ENCODE results near the gene CRX. TPM values are rescaled to one million over a fixed set of nuclear protein-coding genes. Genes with fewer than 3 reads are reported as not detected.
"Not testable (repeated sequence)": the region's sequence is repeated elsewhere in the genome, so short reads cannot be mapped to it uniquely, and the experiment has no call there.

The CRX gene
- total RNA-seq, 2 donors from 2014 or later = not detected

DNA sequence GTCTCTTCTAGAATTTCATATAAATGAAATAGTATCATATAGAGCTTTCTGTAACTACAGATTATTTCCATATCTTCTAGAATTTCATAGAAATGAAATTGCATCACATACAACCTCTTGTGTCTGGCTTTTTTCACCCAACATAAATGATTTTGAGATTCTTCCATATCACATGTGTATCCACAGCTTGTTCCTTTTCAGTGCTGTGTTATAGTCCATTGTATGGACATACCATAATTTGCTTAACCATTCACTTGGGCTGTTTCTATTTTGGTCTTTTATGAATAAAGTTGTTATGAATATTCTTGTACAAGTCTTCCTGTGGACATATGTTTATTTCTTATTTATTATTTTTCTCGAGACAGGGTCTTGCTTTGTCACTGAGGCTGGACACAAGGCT is 29.1 kb upstream of the CRX start:
- no peak overlapping the region for H3K4me3 Mint-ChIP-seq

DNA sequence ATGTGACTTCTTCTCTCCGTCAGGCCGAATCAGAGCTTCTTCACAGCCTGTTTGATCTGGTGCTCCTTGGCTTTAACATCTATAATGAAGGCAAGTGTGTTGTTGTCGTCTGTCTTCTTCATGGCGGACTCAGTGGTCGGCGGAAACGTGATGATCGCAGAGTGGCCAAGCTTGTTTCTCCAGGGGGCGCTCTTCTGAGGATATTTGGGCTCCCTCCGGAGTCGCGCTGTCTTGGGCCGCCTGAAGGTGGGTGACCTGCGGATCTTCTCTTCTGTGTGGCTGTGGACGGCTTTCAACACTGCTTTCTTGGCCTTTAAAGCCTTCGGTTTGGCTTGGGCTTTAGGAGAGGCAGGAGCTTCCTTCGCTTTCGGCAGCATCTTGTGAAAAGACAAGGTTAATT is 27.2 kb upstream of the CRX start:
- Mint-ChIP-seq H3K4me3 (no peak overlapping the region), H3K4me1 (peaks cover 2% of the 10 kb centered on the region), H3K27ac (no peak overlapping the region), H3K36me3 (ENCODE audit: low read depth) (peaks cover 4% of the 10 kb centered on the region), H3K27me3 (peaks cover 16% of the 10 kb centered on the region)
- DNase-seq = no peak
- no peak for ATAC-seq
- peaks cover 2% of the 10 kb centered on the region for H3K9me3 ChIP-seq (ENCODE audit: control insufficient read depth, low read length, poor library complexity, severe bottlenecking)

More for the DNA sequence above, 29.1 kb upstream of the CRX start:
- Mint-ChIP-seq H3K36me3 (ENCODE audit: low read depth) (no peaks in the 10 kb centered on the region), H3K27ac (no peak overlapping the region), H3K4me1 (peaks cover 2% of the 10 kb centered on the region), H3K27me3 (no peaks in the 10 kb centered on the region)
- H3K9me3 ChIP-seq (ENCODE audit: control insufficient read depth, low read length, poor library complexity, severe bottlenecking) = peaks cover 2% of the 10 kb centered on the region
- ATAC-seq (no peak), DNase-seq (no peak)

DNA sequence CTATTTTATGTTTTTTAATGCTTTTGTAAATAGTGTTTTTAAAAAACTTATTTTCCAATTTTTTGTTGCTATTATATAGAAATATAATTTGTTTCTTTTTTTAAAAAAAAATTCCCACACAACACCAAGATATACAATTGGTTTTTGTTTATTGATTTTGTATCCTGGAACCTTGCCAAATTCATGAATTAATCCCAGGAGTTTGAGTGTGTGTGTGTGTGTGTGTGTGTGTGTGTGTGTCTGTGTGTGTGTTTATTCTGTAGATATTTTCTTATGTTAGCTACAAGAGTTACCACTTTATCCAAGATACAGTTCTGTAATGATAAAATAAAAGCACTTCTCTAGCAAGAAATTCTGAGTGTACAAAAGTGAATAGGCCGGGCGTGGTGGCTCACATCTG is 25.0 kb upstream of the CRX start:
- H3K27ac Mint-ChIP-seq = no peak overlapping the region
- H3K27me3 Mint-ChIP-seq = peaks cover 16% of the 10 kb centered on the region
- DNase-seq (no peak), ATAC-seq (no peak)
- no peak overlapping the region for H3K4me3 Mint-ChIP-seq
- peaks cover 4% of the 10 kb centered on the region for H3K36me3 Mint-ChIP-seq (ENCODE audit: low read depth)
- no peaks in the 10 kb centered on the region for H3K4me1 Mint-ChIP-seq
- peaks cover 2% of the 10 kb centered on the region for H3K9me3 ChIP-seq (ENCODE audit: control insufficient read depth, low read length, poor library complexity, severe bottlenecking)

DNA sequence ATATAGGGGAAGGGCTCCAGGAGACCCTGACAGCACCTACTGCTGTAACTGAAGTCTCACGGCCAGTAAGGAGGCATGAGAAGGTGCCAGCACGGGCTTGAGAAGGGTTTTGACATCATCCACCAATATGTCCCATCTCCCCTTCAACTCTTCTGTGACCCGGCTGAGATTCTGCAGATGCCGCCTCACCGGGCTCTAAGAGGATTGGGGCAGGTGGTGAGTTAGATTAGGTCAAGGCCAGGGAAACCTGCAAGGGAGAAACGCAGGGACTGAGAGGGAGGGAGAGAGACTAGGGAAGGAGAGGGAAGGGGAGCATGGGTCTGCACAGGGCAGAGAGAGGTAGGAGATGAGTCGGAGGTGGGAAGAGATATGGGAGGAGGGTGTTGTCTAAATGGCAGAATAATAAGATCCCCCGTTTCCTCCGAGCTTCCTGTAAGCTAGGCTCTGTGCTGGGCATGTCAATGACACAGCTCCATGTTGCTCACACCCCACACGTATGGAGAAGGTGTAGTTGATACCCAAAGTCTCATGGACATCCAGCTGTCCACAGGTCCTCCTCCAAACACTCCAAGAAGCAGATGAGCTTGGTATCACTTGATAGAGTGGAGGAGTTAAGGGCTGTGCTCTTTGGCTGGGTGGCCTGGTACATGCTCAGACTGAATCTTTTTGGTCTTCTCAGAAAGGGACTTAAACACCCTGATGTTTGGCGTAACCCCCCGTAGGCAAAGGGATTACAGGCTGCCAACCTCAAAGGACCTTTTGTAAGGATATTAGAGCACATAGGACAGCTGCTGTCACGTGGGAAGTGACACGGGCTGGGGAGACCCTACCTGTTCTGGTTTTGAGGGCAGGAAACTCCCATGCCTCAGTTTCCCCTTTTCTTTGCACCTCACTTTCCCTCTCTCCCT is 23.5 kb upstream of the CRX start:
- H3K9me3 ChIP-seq (ENCODE audit: control insufficient read depth, low read length, poor library complexity, severe bottlenecking) = no peaks in the 10 kb centered on the region
- H3K36me3 Mint-ChIP-seq (ENCODE audit: low read depth) = peaks cover 4% of the 10 kb centered on the region
- ATAC-seq (no peak), DNase-seq (no peak)
- H3K4me1 Mint-ChIP-seq = no peaks in the 10 kb centered on the region
- H3K4me3 Mint-ChIP-seq = no peak overlapping the region
- peaks cover 16% of the 10 kb centered on the region for H3K27me3 Mint-ChIP-seq
- H3K27ac Mint-ChIP-seq = no peak overlapping the region

DNA sequence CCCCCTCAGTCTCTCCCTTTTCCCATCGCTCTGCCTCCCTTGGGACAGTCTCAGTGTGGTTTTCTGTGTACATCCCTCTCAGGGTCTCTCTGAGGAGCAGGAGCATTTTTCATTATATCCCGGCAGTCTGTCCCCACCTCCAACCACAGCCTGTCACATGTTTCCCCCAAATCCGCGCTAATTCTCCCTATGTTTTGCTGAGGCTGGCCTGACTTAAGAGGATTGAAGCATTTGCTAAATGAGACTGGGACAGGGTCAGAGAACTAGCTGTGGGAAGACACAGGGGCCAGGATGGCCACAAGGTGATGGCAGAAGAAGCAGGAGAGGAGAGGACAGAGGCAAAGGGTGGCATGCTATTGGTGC is 22.9 kb upstream of the CRX start:
- Mint-ChIP-seq H3K36me3 (ENCODE audit: low read depth) (peaks cover 4% of the 10 kb centered on the region), H3K4me3 (no peak overlapping the region), H3K27me3 (peaks cover 16% of the 10 kb centered on the region), H3K27ac (no peak overlapping the region), H3K4me1 (no peaks in the 10 kb centered on the region)
- H3K9me3 ChIP-seq (ENCODE audit: control insufficient read depth, low read length, poor library complexity, severe bottlenecking) = no peaks in the 10 kb centered on the region
- ATAC-seq (no peak), DNase-seq (no peak)

DNA sequence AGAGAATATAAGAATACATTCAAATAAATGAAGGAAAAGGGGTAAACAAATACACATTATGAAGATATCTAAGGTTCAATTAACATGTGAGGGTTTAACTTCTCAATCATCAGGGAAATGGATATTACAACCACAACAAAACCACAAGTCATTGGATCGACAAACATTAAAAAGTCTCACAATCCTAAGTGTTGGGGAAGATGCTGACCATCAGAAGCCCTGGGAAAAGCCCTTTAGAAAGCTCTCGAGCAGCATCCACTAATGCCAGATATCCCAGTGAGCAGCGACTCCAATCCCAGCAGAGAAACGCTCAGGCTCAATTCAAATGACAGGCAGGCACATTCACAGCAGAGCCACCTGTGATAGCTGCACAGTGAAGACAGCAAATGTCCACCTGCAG is 20.5 kb upstream of the CRX start:
- no peak overlapping the region for H3K4me3 Mint-ChIP-seq
- no peak overlapping the region for H3K27ac Mint-ChIP-seq
- H3K27me3 Mint-ChIP-seq = peaks cover 22% of the 10 kb centered on the region
- no peaks in the 10 kb centered on the region for H3K9me3 ChIP-seq (ENCODE audit: control insufficient read depth, low read length, poor library complexity, severe bottlenecking)
- peaks cover 4% of the 10 kb centered on the region for H3K36me3 Mint-ChIP-seq (ENCODE audit: low read depth)
- H3K4me1 Mint-ChIP-seq = no peaks in the 10 kb centered on the region
- ATAC-seq (no peak), DNase-seq (no peak)

DNA sequence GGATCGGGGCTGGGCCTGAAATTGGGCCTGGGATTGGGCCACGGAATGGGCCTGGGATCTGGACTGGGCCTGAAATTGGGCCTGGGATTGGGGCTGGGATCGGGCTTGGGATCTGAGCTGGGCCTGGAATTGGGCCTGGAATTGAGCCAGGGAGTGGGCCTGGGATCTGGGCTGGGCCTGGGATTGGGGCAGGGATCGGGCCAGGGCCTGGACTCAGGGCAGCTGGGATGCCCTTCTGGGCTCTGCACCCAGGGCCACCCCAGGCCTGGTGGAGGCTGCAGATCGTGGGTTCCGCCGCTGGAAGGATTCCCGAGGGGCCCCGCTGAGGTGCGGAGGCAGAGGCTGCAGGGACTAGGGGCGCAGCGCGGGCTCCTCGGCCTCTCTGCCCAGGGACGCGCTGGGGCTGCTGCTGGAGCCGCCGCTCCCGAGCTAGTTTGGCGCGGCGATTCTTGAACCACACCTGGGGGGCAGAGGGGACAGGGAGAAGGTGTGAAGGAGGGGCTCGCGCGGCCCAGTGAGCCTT is 19.2 kb upstream of the CRX start:
- H3K4me3 Mint-ChIP-seq = no peak overlapping the region
- no peaks in the 10 kb centered on the region for H3K9me3 ChIP-seq (ENCODE audit: control insufficient read depth, low read length, poor library complexity, severe bottlenecking)
- H3K27me3 Mint-ChIP-seq = peaks cover 22% of the 10 kb centered on the region
- H3K36me3 Mint-ChIP-seq (ENCODE audit: low read depth) = peaks cover 4% of the 10 kb centered on the region
- H3K4me1 Mint-ChIP-seq = no peaks in the 10 kb centered on the region
- ATAC-seq (no peak), DNase-seq (no peak)
- H3K27ac Mint-ChIP-seq = peak overlapping the region; percentile 70

DNA sequence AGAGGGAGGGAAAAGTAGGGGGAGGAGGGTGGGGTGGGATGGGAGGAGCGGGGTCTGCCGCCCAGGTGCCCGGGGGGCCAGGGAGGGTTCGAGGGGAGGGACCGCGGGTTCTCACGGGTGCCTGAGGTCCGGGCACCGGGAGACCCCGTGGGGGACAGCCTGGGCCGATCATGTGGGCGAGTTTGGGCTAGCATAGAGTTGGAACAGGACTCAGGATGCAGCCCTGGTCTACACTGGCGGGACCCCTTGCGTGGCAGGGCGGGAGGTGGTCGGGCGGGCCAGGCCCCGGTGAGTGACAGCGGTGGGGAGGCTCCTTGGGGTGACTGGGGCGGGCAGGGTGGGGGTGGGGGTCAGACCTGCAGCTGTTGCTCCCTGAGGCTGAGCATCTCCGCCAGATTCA is 18.6 kb upstream of the CRX start:
- H3K9me3 ChIP-seq (ENCODE audit: control insufficient read depth, low read length, poor library complexity, severe bottlenecking); H3K4me3 Mint-ChIP-seq; DNase-seq; H3K4me1 Mint-ChIP-seq; ATAC-seq; H3K27ac Mint-ChIP-seq; H3K36me3 Mint-ChIP-seq (ENCODE audit: low read depth): not testable (repeated sequence)
- H3K27me3 Mint-ChIP-seq = peaks cover 17% of the 10 kb centered on the region

DNA sequence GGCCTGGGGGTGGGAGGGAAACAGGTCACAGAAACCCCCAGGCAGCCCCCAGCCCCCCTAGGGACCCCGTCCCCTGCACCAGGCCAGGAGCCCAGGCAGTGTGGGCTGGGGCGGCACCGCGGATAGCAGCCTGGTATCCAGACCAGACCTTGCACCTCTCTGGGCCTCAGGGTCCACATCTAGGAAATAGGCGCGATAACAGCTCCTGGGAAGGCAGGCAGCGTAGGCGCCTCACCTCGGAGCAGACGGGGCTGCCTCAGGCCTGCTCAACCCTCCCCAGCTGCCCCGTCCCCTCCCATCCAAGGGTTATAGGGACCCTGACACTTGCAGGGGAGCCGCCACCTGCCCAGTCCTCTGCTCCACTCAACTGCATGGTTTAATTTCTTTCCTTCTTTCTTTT is 18.1 kb upstream of the CRX start:
- DNase-seq; H3K36me3 Mint-ChIP-seq (ENCODE audit: low read depth); H3K27ac Mint-ChIP-seq; H3K4me1 Mint-ChIP-seq; H3K9me3 ChIP-seq (ENCODE audit: control insufficient read depth, low read length, poor library complexity, severe bottlenecking); ATAC-seq; H3K4me3 Mint-ChIP-seq: not testable (repeated sequence)
- peaks cover 12% of the 10 kb centered on the region for H3K27me3 Mint-ChIP-seq

DNA sequence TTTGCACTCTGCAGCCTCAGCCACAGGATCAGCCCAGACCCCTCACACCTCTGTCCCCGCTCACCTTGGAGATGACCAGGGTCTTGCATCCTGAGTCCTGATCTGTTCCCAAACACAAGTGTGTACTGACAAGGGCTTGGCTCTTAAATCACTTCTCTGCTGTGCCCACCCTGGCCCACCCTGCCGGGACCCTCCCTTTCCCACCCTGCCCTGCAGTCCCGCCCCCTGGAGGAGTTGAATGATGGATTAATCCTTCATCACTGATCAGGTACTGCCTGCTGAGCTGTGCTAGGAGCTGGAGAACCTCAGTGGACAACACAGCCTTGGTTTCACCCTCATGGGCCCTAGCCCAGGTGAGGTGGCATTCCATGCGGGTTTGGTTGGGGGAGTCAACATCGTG is 17.3 kb upstream of the CRX start, which contains the start of gene TPRX1:
TSS of gene TPRX1 (minus strand) at position 101 of the 400 bp plus-strand sequence. CDS start at position 89, 12 bp downstream.
- not testable (repeated sequence) for H3K4me1 Mint-ChIP-seq; H3K27ac Mint-ChIP-seq; H3K4me3 Mint-ChIP-seq; ATAC-seq; H3K9me3 ChIP-seq (ENCODE audit: control insufficient read depth, low read length, poor library complexity, severe bottlenecking); H3K36me3 Mint-ChIP-seq (ENCODE audit: low read depth); DNase-seq; H3K27me3 Mint-ChIP-seq

DNA sequence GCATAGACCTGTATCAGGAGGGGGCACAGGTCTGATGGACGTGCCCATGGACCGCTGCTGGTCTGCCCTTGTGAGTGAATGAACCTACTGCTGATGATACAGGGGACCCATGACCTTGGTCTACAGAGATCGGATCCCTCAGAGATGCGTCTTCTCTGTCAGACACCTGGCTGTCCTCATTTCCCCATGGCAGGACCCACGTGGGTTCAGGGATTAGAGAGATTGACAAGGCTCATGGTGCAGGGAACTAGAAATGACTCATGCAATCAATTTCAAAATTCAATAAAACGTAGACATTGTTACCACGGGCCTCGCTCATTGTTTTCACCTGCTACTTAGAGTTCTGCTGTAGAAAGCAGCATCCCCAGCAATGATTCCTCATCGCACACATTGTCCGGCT is 16.4 kb upstream of the CRX start:
- Mint-ChIP-seq H3K27ac (no peak overlapping the region), H3K4me3 (no peak overlapping the region), H3K36me3 (ENCODE audit: low read depth) (no peaks in the 10 kb centered on the region), H3K27me3 (peaks cover 6% of the 10 kb centered on the region), H3K4me1 (no peaks in the 10 kb centered on the region)
- no peak for DNase-seq
- H3K9me3 ChIP-seq (ENCODE audit: control insufficient read depth, low read length, poor library complexity, severe bottlenecking) = no peaks in the 10 kb centered on the region
- ATAC-seq = no peak

DNA sequence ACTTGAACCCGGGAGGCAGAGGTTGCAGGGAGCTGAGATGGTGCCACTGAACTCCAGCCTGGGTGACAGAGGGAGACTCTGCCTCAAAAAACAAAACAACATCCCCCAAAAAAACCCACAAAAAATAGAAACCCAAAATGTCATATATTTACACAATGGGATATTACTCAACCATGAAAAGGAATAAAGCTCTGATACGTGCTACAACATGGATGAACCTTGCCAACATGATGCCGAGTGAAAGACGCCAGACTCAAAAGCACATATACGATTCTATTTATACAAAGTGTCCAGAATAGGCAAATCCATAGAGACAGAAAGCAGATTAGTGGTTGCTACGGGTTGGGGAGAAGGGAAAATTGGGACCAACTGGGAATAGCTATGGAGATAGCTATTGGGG is 15.3 kb upstream of the CRX start:
- DNase-seq (no peak), ATAC-seq (no peak)
- Mint-ChIP-seq H3K4me3 (no peak overlapping the region), H3K27ac (no peak overlapping the region), H3K27me3 (peaks cover 6% of the 10 kb centered on the region), H3K4me1 (no peaks in the 10 kb centered on the region), H3K36me3 (ENCODE audit: low read depth) (peaks cover 2% of the 10 kb centered on the region)
- H3K9me3 ChIP-seq (ENCODE audit: control insufficient read depth, low read length, poor library complexity, severe bottlenecking) = no peaks in the 10 kb centered on the region

DNA sequence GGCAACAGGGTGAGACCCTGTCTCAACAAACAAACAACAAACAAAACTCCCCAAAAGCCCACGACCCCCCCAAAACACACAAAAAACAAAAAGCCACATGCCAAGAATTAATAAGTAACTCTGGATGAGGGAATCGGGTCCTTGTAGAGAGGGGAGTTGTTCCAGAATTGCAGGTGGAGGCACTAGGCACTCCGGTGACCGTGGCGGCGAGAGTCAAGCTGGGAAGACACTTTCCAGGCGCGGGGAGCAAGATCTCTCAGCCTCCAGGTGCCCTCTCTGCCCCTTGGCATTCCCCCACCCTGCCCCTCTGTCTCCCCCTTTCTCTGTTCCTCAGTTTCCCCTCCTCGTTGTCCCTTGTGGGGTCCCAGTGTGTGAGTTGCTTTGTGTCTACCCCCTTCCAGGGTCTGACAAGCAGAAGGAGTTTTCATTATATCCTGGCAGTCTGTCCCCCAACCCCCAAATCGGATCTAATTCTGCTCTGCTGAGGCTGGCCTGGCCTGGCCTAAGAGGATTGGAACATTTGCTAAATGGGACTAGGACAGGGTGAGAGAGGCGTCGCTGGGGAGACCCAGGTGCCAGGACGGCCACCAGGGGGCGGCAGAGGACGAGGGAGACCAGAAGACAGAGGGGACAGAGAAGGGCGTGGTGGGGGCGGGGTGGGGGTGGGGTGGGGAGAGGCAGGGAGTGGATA is 8.3 kb upstream of the CRX start:
- DNase-seq = peak; percentile 57 to 75 (median 67)
- no peaks in the 10 kb centered on the region for H3K9me3 ChIP-seq (ENCODE audit: control insufficient read depth, low read length, poor library complexity, severe bottlenecking)
- H3K36me3 Mint-ChIP-seq (ENCODE audit: low read depth) = peaks cover 2% of the 10 kb centered on the region
- H3K4me1 Mint-ChIP-seq = peaks cover 3% of the 10 kb centered on the region
- H3K27me3 Mint-ChIP-seq = peaks cover 15% of the 10 kb centered on the region
- no peak overlapping the region for H3K27ac Mint-ChIP-seq
- peak; percentile 74 for ATAC-seq
- H3K4me3 Mint-ChIP-seq = no peak overlapping the region

Data from T-helper 17 cell (primary cell).